Measurements from ENCODE around the gene SPDYC. TPM values are rescaled to one million over a fixed set of nuclear protein-coding genes. Genes with fewer than 3 reads are reported as not detected.

SPDYC gene
- total RNA-seq, 1 donor from 2014 or later, result not detected

DNA sequence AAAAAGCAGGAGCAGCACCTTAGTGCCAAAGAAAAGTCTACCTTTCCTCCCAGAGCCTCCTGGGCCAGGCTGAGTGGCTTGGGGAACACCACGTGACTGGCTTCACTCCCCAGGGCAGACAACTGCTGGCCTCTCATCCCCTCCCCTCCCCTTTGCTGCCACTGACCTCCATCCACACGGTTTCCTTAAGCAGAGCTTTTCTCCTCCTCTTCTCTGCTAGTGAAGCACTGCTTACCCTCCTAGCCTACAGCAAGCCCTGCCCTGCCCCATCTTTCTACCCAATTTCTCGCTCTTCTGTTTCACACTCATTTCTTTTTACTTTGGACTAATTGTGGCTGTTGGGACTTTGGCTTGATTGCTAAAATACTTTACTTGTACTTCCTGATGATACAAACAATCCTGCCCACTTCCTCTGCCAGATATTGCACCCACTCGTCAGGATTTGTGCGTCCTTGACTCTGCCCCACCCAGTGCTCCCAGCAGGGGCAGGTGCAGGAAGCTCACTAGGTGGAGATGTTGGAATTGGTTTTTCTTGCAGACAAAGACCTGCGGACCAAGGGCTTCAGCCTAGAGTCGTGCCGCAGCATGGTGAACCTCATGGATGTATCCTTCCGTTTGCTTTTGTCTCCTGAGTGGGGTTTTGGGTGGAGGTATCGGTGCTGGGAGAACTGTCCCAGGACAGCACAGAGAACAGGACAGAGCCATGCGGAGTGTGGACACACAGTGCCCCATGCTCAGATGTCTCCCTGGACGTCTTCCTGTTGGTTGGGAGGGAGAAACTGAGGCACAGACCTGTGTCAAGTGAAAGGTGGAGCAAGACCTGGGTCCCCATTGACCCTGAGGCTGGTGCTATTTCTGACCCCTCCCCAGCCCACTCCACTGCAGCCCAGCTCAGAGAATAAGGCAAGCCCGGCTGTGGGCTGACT is 39.0 kb downstream of the SPDYC start:
- no peak for DNase-seq (ENCODE audit: low read depth)
- no peak overlapping the region for H3K4me3 ChIP-seq (ENCODE audit: low read depth, low read length)
- no peak for TF ChIP-seq CTCF (conservative IDR thresholded peaks at IDR 0.05; ENCODE audit: low read depth, low read length)

GRCh38 chr11:65209711-65210360 is 39.8 kb downstream of the SPDYC start:
- DNase-seq (ENCODE audit: low read depth), result no peak
- no peak overlapping the region for H3K4me3 ChIP-seq (ENCODE audit: low read depth, low read length)
- TF ChIP-seq CTCF (conservative IDR thresholded peaks at IDR 0.05; ENCODE audit: low read depth, low read length), result no peak

DNA sequence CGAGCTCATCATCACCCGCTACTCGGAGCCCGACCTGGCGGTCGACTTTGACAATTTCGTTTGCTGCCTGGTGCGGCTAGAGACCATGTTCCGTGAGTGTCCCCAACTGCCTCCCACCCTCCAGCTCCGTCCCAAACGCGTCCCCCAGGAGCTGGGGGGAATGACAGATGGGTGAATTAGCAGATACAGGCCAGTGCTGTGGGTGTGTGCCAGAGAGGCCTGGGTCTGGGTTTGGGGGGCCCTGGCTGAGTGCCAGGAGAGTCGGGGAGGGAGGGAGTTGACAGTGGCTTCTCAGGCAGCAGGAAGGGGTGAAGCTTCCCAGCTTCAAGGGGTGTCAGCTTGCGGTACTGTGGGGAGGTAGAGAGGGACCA is 40.3 kb downstream of the SPDYC start:
- no peak overlapping the region for H3K4me3 ChIP-seq (ENCODE audit: low read depth, low read length)
- no peak for DNase-seq (ENCODE audit: low read depth)
- TF ChIP-seq CTCF (conservative IDR thresholded peaks at IDR 0.05; ENCODE audit: low read depth, low read length), result no peak

GRCh38 chr11:65210748-65211147 is 40.7 kb downstream of the SPDYC start:
- no peak for TF ChIP-seq CTCF (conservative IDR thresholded peaks at IDR 0.05; ENCODE audit: low read depth, low read length)
- no peak overlapping the region for H3K4me3 ChIP-seq (ENCODE audit: low read depth, low read length)
- no peak for DNase-seq (ENCODE audit: low read depth)

- H3K4me3 ChIP-seq (ENCODE audit: low read depth, low read length), result no peak overlapping the region
- no peak for TF ChIP-seq CTCF (conservative IDR thresholded peaks at IDR 0.05; ENCODE audit: low read depth, low read length)
- no peak for DNase-seq (ENCODE audit: low read depth)
These were observed 41.5 kb downstream of the SPDYC start for GRCh38 chr11:65211293-65212105.

DNA sequence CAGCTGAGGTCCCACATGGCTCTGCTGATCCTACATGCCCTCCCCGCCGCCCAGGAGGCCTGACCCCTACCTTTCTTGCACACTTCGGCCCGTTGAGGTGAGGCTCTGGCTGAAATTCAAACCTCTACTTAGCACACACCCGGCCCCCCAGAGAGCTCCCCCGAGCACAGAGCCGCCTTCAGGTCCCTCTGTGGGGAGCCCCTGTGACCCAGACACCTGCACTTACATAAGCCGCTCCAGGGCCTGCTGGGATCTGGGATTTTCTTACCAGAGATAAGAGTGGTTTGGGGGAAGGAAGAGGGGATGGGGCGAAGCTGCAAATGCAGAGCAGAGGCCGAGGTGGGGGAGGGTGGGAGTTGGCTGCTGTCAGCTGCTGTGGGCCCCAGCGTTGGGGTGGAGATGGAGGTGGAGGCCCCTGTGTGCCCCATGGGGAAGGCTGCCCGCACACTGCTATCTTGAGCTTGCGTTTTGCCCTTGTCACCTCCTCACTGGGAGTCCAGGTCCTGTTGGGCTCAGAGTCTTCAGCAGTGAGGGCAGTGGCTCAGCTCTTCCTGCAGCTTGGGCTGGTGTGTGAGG is 42.3 kb downstream of the SPDYC start:
- no peak for TF ChIP-seq CTCF (conservative IDR thresholded peaks at IDR 0.05; ENCODE audit: low read depth, low read length)
- no peak overlapping the region for H3K4me3 ChIP-seq (ENCODE audit: low read depth, low read length)
- no peak for DNase-seq (ENCODE audit: low read depth)
